Skeletal muscle cell (primary cell): Measurements from ENCODE around the gene HAO1.
A peak's percentile ranks its signal among the peaks of the same experiment; 100 is the strongest.
"Not testable (repeated sequence)": the region's sequence is repeated elsewhere in the genome, so short reads cannot be mapped to it uniquely, and the experiment has no call there.

Experiments
- DNase-seq: peaks from one replicate; pipeline ENCODE4 v3.0.0-alpha.2; 2010; ENCODE audit warnings: low read depth
- H3K4me3 ChIP-seq: 2 replicates; pipeline ENCODE4 v1.5.1; 2011; ENCODE audit warnings: low read depth, mild to moderate bottlenecking, control low read depth, low read length, moderate library complexity

HAO1 gene

DNA sequence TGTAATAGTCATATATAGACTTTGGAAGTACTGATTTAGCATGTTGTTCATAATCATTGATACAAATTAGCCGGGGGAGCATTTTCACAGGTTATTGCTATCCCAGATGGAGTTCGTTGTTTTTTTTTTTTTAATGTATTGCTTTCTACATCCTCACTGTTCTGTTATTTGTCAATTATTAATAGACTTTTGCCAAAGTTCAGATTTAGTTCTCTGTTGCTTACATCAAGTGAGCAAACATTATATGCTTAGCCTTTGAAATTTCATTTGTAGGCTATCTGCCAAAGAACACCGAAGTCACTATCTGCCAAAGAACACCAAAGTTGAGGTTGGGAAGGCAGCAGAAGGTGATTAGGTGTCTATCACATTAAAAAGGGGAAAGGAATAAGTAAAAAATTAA, at the start of gene HAO1:
HAO1 (minus strand) TSS at position 118 of the 400 bp plus-strand sequence; CDS start at position 82, 36 bp downstream.
- DNase-seq, result no peak
- no peak within 1 kb of the TSS for H3K4me3 ChIP-seq

DNA sequence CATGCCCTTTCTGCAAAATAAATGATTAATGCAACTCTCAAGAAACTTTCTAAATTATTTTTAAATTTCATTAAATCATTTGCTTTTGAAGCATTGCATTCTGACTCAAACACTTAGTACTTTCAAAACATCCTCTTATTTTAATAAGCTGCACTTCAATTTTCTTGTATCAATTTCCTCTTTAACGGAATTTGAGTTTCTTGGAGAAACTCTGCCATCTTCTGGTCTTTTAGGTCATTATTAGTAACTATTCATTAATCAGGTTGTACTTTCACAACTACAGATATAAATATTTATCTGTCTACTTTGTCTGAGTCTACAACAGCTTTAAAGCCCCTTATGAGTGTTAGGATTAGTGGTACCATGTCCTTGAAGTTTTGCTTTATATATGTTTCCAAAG, 49.1 kb upstream of the HAO1 start:
- no peak overlapping the region for H3K4me3 ChIP-seq
- no peak for DNase-seq

DNA sequence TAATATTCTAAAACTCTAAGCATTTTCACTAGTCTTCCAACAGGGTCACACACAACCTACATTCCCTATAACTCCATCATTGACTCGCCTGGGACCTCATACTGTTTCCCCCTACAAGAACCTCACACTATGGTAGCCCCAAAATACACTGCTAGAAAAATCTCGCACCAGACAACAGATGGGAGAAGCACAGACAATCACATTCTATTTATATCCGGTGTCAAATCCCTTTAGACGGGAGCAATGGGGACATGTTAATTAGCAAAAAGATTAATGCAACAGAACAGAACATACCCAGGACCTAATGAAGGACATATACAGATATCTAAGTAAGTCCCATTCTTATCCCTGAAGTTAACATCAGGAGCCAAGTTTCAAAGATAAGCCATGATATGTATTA, 45.7 kb upstream of the HAO1 start:
- no peak for DNase-seq
- no peak overlapping the region for H3K4me3 ChIP-seq

DNA sequence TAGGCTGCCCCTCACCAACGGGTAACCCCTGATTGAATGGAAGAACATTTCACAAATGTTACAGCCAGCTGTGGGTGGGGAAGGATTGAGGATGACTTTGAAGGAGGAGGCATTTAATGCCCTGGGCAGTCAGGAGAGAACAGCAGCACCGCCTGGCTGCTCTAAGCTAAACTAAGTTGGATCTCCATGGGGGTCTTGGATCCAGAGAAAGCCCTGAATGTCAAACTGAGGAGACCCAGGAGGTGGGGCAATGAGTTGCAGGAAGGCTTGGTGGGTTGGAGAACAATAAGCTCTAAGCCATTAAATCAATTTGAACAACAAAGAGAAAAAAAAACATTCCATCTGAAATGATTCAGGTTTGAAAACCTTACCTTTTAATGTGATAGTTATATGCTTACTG, 43.9 kb upstream of the HAO1 start:
- no peak for DNase-seq
- no peak overlapping the region for H3K4me3 ChIP-seq

GRCh38 chr20:7981374-7981773, 41.1 kb upstream of the HAO1 start:
- no peak overlapping the region for H3K4me3 ChIP-seq
- DNase-seq, result no peak

- DNase-seq, result peak; percentile 17
These were observed 40.2 kb upstream of the HAO1 start for GRCh38 chr20:7980332-7981046.

GRCh38 chr20:7977709-7978108, 37.5 kb upstream of the HAO1 start:
- no peak for DNase-seq
- no peak overlapping the region for H3K4me3 ChIP-seq

More at GRCh38 chr20:7980332-7981046, 40.2 kb upstream of the HAO1 start:
- H3K4me3 ChIP-seq, result no peak overlapping the region

DNA sequence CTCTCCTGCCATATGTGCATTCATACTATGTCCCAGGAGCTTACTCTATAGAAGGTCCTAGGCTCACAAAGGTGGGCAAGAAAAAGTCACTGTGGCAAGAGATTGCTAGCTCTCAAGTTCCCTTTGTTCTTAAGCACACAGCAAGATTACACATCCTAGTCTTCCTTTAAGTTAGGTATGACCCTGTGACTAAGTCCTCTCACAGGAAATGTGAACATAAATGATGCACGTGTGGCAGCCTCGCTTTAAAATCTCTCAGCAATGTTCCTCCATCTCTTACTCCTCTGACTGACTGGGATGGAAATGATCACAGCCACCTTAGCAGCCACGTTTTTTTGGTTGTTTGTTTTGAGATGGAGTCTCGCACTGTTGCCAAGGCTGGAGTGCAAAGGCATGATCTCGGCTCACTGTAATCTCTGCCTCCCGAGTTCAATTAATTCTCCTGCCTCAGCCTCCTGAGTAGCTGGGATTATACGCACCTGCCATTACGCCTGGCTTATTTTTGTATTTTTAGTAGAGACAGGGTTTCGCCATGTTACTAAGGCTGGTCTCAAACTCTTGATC, 35.7 kb upstream of the HAO1 start:
- no peak for DNase-seq
- no peak overlapping the region for H3K4me3 ChIP-seq

DNA sequence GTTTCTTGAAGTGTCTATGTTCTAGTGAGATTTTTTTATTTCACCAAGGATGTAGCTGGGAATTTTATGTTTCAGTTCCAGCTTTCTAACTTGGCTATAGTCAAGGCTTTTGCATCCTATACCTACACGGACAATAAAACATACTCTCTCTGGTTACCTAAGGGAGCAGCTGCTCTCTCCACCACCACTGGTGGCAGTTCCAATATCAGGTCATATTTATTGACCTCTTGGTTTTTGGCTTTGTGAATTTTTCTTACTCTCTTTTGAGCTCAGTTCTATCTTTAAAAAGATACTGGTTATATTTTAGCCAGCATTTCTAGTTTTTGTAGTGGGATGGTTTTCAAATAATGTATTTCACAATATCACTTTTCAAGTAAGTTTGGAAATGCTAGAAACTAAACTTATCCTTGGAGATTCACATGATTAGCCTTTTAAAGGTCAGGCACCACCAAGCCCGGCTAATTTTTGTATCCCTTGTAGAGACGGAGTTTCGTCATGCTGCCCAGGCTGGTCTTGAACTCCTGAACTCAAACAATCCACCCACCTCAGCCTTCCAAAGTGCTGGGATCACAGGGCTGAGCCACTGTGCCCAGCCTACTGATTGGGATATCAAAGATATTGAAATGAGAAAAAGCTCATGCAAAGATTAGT, 34.7 kb upstream of the HAO1 start:
- no peak overlapping the region for H3K4me3 ChIP-seq
- DNase-seq, result no peak

- DNase-seq, result no peak
- no peak overlapping the region for H3K4me3 ChIP-seq
These were observed 31.4 kb upstream of the HAO1 start for GRCh38 chr20:7971536-7972280.

DNA sequence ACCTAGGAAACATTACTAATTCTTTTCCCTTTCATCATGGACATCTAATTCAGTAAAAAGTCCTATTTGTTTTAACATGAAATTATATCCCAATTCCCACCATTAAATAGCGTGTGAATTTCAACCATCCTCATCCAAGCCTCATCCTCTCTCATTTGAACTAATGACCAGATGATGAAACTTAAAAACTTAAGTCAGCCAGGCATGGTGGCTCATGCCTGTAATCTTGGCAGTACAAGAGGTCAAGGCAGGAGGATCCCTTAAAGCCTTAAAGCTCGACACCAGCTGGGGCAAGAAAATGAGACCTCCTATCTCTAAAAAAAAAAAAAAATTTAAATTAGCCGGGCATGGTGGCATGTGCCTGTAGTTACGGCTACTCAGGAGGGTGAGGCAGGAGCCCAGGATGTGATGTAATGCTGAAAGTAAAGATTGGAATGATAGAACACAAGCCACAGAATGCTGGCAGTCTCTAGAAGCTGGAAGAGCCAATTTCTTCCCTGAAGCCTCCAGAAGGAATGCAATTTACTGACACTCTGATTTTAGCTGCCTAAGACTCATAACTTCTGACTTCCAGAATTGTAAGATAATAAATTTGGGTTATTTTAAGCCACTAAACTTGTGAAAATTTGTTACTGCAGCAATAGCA, 27.1 kb upstream of the HAO1 start:
- H3K4me3 ChIP-seq, result no peak overlapping the region
- DNase-seq, result no peak

DNA sequence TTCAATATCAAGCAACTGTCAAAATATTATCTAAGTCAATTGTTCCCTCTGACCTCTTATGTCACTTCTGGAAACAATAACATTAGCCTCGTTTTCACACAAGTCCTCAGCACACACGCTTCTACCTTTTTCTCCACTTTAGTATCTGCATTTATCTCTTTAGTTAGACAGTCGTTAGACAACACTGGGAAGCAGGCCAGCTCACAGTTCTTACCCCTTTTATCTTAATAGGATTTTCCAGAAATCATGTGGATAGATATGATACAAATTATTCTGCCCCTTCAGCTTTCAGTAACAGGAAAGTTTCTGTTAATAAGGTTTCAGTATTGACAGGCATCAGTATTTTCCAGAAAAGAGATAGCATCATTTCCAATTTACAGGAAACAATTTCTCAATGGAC, 25.9 kb upstream of the HAO1 start:
- no peak for DNase-seq

GRCh38 chr20:7959484-7959883, 19.2 kb upstream of the HAO1 start:
- no peak for DNase-seq
- no peak overlapping the region for H3K4me3 ChIP-seq

More for the DNA sequence above, 25.9 kb upstream of the HAO1 start:
- H3K4me3 ChIP-seq, result no peak overlapping the region

GRCh38 chr20:7956561-7956960, 16.3 kb upstream of the HAO1 start:
- DNase-seq, H3K4me3 ChIP-seq: not testable (repeated sequence)

- no peak for DNase-seq
- no peak overlapping the region for H3K4me3 ChIP-seq
These were observed 10.1 kb upstream of the HAO1 start for GRCh38 chr20:7950387-7950786.

DNA sequence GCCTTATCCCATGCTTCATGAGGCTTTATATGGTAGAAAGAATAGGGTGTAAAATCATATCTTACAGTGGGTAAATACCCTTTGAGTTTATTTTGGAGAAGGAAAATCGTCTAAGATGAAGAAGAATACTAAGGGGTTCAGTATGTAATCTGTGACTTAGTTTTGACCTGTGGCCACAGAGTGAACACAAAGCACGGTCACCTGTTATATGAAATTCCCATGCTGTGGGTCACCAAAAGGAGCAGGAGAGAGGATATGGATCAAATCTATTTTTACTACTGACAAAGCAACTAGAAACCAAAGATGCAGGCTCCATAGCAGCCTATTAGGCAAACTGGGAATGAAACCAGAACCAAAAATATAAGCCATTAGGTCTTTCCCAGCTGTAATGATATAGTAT, 3.6 kb upstream of the HAO1 start:
- DNase-seq, result no peak
- H3K4me3 ChIP-seq, result no peak overlapping the region

GRCh38 chr20:7939663-7940062, 595 bp downstream of the HAO1 start:
- no peak overlapping the region for H3K4me3 ChIP-seq
- DNase-seq, result no peak

- peak; percentile 4 for DNase-seq
- no peak overlapping the region for H3K4me3 ChIP-seq
These were observed 2.2 kb downstream of the HAO1 start for GRCh38 chr20:7938058-7938457.

DNA sequence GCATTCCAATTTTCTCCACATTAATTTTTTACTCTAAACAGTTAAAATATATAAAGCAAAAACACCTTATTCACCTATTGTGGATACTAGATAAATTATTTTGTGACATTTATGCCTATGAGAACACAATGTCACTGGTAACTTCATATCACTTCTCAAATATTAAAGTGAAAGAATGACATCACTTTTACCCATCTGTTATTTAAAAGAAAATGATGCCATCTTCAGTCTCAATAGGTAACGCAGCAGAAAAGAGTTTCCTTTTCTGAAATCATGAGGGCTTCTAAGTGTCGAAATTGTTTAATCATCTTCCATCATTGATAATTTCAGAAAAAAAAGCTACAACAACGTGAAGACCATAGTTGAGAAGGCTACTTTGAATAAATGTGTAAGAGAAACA, 2.9 kb downstream of the HAO1 start:
- no peak overlapping the region for H3K4me3 ChIP-seq
- no peak for DNase-seq
